RWPE2 (cell line): ENCODE data around the gene MCHR1.

Experiments used
- ATAC-seq: fragments of 200-7000 bp; cut with Tn5 transposase; 3 replicates; pipeline ENCODE4 v1.9.1; 2021; ENCODE audit warnings: low read depth
- DNase-seq: peaks from one replicate; pipeline ENCODE4 v3.0.0-alpha.2; 2020; ENCODE audit warnings: low spot score
- H3K27ac ChIP-seq: fragments of 450-650 bp; 2 replicates; pipeline ENCODE4 v1.5.1; 2017; ENCODE audit warnings: mild to moderate bottlenecking; ENCODE audit not compliant: poor library complexity, severe bottlenecking
- H3K27me3 ChIP-seq: fragments of 250-450 bp; sonication (Bioruptor Pico); 2 replicates; pipeline ENCODE4 v1.5.1; 2021; ENCODE audit warnings: mild to moderate bottlenecking, moderate library complexity; ENCODE audit not compliant: insufficient read depth, poor library complexity, severe bottlenecking
- H3K36me3 ChIP-seq: fragments of 250-450 bp; sonication (Bioruptor Pico); 2 replicates; pipeline ENCODE4 v1.5.1; 2020; ENCODE audit warnings: low read depth, mild to moderate bottlenecking, moderate library complexity
- H3K4me1 ChIP-seq: fragments of 250-450 bp; sonication (Bioruptor Pico); 2 replicates; pipeline ENCODE4 v1.5.1; 2021; ENCODE audit warnings: mild to moderate bottlenecking, moderate library complexity; ENCODE audit not compliant: insufficient read depth, poor library complexity, severe bottlenecking
- H3K4me3 ChIP-seq: fragments of 250-450 bp; sonication (Bioruptor Pico); 2 replicates; pipeline ENCODE4 v1.5.1; 2021; ENCODE audit warnings: mild to moderate bottlenecking, moderate library complexity; ENCODE audit not compliant: severe bottlenecking
- H3K9me3 ChIP-seq: fragments of 250-450 bp; sonication (Bioruptor Pico); 2 replicates; pipeline ENCODE4 v1.5.1; 2021; ENCODE audit warnings: mild to moderate bottlenecking, moderate library complexity; ENCODE audit not compliant: severe bottlenecking
- TF ChIP-seq, protein P1 (sequence below): fragments of 450-650 bp; IDR thresholded peaks from one replicate; pipeline ENCODE4 v1.5.1; 2017; ENCODE audit warnings: mild to moderate bottlenecking, moderate library complexity; ENCODE audit not compliant: poor library complexity, severe bottlenecking

The MCHR1 gene

DNA sequence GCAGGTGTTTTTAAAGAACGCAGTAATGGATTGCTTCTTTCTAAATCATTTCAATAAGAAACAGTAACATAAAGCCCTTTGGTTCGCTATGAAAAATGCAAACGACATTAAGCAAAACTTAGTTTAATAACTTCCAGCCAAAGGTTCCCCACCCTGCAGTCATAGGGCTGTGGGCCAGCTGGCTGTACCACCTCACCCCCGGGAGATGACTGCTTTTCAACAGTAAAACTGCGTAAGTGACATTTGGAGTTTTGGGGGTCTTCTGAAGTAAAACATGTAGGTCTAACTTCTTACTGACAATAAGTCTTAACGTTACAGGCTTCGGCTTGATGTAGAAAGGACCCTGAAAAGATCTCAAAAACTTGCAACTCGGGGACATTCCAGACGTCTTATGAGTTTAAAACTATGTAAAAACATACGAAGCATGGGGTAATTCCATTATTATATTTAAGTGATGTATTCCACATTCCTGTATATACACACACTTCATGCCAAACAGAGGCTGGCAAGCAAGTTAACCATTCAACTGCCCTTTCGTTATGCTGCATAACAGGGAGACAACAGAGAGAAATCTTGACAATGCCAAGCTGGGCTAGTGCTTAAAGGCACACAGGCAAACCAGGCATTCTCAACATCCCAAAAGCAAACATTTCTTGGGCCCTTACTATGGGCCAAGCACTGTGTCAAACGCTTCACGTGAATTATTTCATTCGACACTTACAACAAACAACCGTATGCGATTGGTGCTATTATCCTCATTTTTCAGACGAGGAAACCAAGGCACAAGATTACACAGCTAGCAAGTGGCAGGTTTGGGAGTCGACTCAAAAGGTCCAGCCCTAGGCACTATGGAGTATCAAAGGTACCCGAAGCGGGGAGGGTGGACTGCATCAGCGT is 44.0 kb upstream of the MCHR1 start:
- TF ChIP-seq, protein P1, sequence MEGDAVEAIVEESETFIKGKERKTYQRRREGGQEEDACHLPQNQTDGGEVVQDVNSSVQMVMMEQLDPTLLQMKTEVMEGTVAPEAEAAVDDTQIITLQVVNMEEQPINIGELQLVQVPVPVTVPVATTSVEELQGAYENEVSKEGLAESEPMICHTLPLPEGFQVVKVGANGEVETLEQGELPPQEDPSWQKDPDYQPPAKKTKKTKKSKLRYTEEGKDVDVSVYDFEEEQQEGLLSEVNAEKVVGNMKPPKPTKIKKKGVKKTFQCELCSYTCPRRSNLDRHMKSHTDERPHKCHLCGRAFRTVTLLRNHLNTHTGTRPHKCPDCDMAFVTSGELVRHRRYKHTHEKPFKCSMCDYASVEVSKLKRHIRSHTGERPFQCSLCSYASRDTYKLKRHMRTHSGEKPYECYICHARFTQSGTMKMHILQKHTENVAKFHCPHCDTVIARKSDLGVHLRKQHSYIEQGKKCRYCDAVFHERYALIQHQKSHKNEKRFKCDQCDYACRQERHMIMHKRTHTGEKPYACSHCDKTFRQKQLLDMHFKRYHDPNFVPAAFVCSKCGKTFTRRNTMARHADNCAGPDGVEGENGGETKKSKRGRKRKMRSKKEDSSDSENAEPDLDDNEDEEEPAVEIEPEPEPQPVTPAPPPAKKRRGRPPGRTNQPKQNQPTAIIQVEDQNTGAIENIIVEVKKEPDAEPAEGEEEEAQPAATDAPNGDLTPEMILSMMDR, result no peak
- ATAC-seq (no peak), DNase-seq (no peak)
- Histone ChIP-seq H3K4me3 (peak overlapping the region; percentile 92), H3K4me1 (peaks cover 27% of the 10 kb centered on the region), H3K36me3 (peaks cover 11% of the 10 kb centered on the region; the same call in 1 of the 2 replicates), H3K27me3 (no peaks in the 10 kb centered on the region), H3K27ac (peak overlapping the region; percentile 49), H3K9me3 (no peaks in the 10 kb centered on the region)

DNA sequence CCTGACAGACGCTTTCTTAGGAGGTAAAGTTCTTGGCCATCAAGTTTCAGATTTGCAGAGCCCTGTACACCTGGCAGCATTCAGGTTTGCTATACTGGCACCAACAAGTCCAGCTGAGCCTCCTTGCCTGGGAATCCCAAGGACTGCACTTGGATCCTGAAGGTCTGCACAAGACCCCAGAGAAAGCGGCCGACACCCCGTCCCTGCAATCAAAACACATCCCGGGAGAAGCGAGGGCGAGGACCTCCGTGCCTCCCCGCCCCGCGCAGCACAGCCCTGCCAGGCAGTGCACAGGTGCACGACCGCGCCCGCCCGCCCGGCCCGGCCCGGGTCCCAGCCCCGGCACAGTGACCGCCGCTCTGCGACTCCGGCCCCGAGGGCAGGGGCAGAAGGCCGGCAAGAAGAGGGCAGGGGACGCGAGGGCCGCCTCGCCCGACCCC is 43.3 kb upstream of the MCHR1 start:
- H3K9me3 ChIP-seq, result no peaks in the 10 kb centered on the region
- H3K36me3 ChIP-seq, result peaks cover 11% of the 10 kb centered on the region; the same call in 1 of the 2 replicates
- peak overlapping the region; percentile 49 for H3K27ac ChIP-seq
- H3K4me1 ChIP-seq, result peaks cover 27% of the 10 kb centered on the region
- no peak for DNase-seq
- peak; percentile 19 for ATAC-seq
- TF ChIP-seq, protein P1, result no peak
- H3K4me3 ChIP-seq, result peak overlapping the region; percentile 92
- H3K27me3 ChIP-seq, result no peaks in the 10 kb centered on the region

DNA sequence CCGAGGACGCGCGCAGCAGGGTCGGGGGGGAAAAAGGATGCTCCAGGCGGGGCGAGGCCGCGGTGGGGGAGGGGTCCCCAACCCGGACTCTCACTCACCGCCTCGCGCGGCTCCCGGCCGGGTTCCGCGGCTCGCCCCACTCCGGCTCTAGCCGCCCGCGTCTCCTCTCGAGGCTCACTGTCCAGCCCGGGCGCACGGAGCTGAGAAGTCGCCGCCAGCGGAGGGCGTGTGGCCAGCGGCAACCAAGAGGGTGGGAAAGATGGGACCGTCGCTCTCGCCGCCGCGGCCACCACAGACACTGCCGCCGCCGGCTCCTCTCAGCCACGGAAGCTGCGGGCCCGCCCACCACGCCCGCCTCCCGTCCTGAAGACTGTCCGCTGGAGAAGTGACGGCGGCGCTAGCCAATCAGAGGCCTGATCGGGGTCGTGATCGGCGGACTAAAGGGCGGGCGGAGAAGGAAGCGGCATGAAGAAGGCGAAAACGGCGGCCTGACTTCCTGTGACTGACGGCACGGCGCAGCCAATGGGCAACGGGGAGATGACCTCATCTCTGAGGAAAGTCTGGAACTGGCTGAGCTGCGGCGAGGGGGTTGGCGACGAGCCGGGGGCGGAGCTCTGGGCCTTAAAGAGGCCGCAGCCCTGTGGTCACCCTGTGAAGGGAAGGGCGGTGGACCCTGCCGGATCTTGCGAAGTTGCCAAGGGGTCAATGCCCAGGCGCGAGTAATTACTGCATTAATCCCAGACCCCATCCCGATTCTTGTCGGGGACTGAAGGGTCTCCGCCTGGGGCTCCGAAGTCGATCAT is 42.7 kb upstream of the MCHR1 start, which contains the start of gene MRTFA:
Gene MRTFA (minus strand): TSS at position 340 of the 803 bp plus-strand sequence.
- Histone ChIP-seq H3K27me3 (no peaks in the 10 kb centered on the region), H3K27ac (peak within 1 kb of the TSS; percentile 49), H3K4me3 (peak within 1 kb of the TSS; percentile 92), H3K4me1 (peaks cover 27% of the 10 kb centered on the region), H3K9me3 (no peaks in the 10 kb centered on the region), H3K36me3 (peaks cover 11% of the 10 kb centered on the region; the same call in 1 of the 2 replicates)
- TF ChIP-seq, protein P1, result no peak
- ATAC-seq (peak; percentile 92), DNase-seq (peak; percentile 100)

DNA sequence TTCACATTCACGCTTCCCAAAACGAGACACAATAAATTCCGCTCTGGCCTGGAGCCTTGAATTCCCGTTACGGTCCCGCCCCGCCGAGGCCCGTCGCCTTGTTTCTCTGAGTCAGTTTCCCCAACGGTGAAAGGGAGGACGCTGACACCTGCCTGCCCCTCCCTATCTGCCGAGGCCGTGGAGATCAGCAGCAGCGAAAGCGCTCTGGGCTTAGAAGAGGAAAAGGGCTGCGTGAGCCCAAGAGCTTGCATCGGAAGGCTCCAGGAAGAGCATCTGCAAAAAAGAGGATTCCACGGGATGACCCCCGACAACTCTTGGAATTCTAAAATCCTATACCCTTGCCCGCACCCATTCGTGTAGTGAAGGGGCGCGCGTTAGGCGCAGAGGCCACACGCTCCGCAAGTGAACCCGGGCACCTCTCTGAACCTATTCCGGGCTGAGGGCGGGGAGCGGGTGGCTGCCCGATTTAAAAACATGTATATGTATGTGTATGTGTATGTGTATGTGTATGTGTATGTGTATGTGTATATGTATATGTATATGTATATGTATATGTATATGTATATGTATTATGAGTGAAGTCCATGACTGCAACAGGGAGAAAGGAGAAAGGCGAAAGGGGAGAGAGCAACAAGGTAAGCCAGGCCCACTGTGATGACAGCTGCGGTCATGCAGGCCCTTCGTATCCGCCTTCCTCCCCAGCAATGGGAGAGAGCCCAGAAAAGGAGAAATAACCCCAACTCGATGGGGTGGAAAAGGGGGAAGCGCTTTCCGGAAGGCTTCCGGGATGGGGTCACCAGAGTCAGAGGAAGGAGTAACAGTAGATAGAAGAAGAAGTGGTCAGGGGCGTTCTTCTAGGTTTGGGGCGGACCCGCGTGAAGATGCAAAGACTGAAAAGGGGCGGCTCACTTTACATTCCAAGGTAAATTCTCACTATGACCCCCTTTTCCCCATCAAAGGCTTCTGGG is 41.8 kb upstream of the MCHR1 start:
- no peaks in the 10 kb centered on the region for H3K9me3 ChIP-seq
- H3K4me1 ChIP-seq, result peaks cover 27% of the 10 kb centered on the region
- H3K4me3 ChIP-seq, result peak overlapping the region; percentile 92
- TF ChIP-seq, protein P1, result no peak
- H3K27me3 ChIP-seq, result no peaks in the 10 kb centered on the region
- DNase-seq (no peak), ATAC-seq (peak; percentile 4)
- peaks cover 11% of the 10 kb centered on the region; the same call in 1 of the 2 replicates for H3K36me3 ChIP-seq
- peak overlapping the region; percentile 49 for H3K27ac ChIP-seq
